Fibroblast of pulmonary artery (primary cell): ENCODE data around the gene NRN1.

Experiments used
- DNase-seq: peaks from one replicate; pipeline ENCODE4 v3.0.0-alpha.2; 2010; ENCODE audit warnings: low read depth
- H3K4me3 ChIP-seq: replicated peaks from 2 replicates; pipeline ENCODE4 v1.5.1; 2011; ENCODE audit warnings: low read depth, mild to moderate bottlenecking, control low read depth, low read length, moderate library complexity
- TF ChIP-seq, protein P1 (sequence below): IDR thresholded peaks from 2 replicates; pipeline ENCODE4 v1.5.1; 2011; ENCODE audit warnings: mild to moderate bottlenecking, control low read depth, low read length, inconsistent platforms; ENCODE audit errors: missing control alignments

The NRN1 gene

DNA sequence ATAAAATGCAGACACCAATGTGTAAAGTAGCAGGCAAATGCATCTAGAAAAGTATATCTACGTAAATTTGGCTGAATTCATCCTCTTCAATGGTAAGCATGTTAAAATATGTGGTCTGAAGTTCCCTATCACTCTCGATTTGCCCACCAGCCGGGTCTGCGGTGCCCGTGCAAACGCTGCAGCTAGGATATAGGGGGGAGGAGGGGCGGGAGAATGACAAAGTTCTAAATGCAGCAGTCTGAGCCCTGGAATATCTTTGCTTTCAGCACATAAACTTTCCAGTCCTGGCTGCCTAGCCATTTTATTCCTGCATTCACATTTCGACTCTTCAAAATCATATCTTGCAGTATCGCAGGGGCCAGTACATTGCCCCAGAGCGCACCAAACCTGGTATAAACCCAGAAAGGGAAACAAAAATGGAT is 708 bp downstream of the NRN1 start:
- DNase-seq: no peak
- TF ChIP-seq, protein P1, sequence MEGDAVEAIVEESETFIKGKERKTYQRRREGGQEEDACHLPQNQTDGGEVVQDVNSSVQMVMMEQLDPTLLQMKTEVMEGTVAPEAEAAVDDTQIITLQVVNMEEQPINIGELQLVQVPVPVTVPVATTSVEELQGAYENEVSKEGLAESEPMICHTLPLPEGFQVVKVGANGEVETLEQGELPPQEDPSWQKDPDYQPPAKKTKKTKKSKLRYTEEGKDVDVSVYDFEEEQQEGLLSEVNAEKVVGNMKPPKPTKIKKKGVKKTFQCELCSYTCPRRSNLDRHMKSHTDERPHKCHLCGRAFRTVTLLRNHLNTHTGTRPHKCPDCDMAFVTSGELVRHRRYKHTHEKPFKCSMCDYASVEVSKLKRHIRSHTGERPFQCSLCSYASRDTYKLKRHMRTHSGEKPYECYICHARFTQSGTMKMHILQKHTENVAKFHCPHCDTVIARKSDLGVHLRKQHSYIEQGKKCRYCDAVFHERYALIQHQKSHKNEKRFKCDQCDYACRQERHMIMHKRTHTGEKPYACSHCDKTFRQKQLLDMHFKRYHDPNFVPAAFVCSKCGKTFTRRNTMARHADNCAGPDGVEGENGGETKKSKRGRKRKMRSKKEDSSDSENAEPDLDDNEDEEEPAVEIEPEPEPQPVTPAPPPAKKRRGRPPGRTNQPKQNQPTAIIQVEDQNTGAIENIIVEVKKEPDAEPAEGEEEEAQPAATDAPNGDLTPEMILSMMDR: no peak
- H3K4me3 ChIP-seq: no peak overlapping the region

DNA sequence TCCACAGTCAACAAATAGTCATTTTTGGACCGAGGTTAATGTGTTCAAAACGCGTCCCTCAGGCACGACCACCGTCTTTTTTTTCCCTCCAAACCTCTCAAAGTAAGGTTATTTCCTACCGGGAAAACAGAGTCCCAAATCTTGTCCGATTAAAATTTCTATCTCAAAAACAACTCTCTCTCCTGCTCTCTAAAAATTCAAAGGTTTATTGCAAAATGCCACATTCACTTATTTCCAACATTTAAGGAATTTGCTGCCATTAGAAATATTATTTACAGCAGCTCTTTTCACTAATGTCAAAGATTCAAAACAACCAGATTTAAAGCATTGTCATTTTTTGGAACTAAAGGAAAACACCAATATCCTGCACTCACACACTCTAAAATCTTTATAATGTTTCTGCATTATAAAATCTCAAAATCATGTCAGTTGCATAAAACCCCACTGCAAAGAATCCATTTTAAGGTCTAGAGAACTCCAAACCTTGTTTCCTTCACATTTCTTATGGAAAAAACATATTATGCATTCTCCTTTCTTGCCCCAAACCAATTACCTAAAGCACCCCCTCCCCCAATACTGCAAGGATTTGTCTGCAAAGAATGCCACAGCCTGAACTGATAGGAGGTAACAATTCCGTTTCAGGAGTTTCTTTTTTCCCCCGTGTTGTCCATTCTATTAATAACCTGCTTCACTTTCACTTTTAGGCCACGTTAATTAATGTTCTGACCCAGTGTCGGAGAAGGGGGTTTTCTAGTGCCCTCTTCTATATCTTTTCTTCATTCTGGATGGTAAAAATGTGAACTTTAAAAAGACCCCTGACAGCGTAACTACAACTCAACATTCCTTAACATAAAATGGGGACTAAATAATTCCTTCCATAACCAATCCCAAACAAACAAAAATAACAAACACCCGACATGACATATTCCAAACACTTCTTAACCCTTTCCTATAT is 1.4 kb downstream of the NRN1 start:
- H3K4me3 ChIP-seq: no peak overlapping the region
- TF ChIP-seq, protein P1: no peak
- no peak for DNase-seq

DNA sequence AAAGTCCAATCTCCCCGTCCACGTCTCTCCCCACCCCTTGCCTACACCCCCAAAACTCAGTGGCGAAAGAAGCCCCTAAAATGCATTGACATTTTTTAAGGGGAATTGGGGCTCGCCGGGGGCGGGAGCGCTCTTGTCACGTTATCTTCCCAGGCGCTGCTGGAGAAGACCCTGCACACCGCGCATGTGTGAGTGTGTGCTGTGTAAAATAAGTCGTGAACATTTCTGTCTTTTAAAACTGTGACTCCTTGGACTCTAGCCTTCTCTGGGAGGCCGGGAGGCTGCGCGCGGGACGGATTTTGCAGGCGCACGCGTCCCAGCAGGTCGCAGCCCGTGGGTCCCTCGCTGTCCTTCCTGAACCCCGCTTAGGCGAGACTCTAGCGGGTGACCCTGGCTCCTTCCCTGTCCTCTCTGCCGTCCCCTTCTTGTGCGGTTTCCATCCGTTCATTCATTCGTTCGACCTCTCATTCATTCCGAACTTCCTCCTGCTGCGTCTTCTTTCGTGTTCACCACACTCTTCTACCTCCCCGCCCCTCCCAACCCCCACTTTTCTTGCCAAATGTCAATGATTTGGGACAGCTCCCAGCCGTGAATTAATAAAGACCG is 2.2 kb downstream of the NRN1 start:
- TF ChIP-seq, protein P1: no peak
- no peak overlapping the region for H3K4me3 ChIP-seq
- DNase-seq: no peak

DNA sequence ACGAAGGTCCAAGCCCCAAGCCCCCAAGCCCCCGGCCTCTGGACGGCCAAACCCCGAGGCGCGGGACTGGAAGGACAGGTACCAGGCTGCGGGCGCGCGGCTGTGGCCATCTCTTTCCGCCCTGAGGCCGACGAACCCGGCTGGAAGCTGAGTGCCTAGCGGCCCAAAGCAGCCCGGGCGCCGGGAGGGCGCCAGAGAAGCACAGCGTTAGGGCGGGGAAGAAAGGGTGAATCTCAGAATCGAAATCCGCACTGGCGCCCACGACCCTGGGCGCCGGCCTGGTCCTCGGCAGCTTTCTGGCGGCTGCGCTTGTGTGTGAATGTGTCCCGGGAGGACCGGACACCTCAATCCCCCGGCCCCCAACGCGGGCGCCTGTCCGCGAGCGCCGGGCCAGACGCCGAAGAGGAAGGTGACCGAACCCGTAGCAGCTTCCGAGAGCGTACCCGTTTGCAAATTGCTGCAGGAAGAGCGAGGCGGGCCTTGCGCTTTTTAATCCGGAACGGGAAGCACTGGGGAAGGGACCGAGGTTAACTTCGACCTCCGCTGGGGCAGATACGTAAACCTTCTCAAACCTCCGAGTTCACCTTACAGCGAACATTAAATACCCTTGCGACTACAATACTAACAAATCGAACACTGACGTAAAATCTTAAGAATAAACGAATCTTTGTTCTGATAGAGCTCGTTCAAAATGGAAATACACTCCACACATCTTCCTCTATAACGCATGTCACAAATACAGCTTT is 2.9 kb downstream of the NRN1 start:
- H3K4me3 ChIP-seq: no peak overlapping the region
- TF ChIP-seq, protein P1: no peak
- peak; percentile 8 for DNase-seq

DNA sequence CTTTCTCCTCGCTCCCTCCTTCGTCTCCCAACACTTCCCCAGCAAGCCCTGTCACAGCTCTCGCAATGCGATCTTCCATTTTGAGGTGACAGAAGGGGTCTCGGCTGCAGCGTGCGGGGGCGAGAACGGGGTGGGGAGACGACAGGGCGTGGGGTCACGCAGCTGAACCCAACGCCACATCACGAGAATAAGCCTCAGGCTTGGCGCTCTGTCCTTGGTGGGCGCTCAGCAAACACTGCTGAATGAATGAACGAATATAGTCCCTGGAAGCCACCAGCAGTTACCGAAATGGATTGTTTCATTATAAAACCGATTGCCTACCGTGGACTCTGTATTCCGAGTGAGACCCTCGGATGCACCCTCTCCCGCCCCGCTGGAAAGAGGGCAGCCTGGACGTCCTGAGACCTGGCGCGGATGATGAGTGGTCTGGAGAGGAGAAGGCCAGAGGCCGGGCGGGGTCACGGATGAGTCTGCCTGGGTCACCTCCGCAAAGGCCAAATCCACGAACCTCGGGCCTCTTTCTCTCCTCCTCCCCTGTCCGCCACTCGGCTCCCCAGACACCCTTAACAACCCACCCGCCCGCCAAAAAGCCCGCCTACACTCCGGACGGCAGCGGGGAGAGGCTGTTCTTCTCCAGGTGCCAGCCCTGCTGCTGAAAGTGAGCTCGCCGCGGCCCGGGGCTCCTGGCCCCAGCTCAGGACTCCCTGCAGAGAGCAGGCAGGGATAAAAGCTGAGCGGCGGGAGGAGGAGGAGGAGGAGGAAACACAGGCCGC is 3.7 kb downstream of the NRN1 start:
- TF ChIP-seq, protein P1: no peak
- H3K4me3 ChIP-seq: no peak overlapping the region
- no peak for DNase-seq
